ENCODE data around the gene GMEB2.

The GMEB2 gene

DNA sequence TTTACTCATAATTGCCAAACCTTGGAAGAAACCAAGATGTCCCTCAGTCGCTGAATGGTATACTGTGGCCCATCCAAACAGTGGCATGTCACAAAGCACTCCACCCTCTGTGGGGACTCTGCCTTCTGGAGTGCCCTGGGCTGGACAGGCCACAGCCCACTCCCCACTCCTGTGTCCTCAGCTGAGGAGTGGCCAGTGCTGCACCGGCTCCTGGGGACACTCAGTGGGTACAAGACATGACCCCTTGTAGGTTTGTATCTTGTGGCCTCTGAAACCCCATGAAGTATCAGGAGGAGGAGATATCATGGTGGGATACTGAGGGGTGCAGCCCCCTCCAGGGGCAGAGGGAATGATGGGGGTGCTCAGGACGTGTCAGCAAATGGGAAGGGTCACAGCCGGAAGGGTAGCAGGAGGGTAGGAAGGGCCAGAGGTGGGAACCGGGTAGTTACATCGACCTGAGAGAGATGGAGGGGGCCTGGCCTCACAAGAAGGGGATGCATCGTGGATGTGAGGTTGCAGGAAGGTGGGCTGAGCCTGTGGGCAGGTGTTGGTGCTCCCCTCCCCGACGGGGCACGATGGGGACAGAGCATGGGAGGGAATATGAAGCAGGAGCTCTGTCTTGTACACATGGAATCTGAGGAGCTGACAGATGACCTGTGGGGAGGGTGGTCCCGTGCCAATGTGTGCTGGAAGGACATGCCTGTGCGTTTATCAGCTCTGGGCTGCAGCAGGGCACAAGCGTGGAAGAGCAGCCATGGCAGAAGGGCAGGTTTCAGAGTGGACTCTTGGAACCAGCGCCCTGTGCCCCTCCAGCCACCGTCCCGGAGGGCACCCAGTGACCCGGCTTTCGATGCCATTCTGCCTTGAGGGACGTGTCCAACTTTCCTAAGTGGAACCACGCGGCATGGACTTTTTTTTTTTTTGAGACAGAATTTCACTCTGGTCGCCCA lies 41.0 kb downstream of the GMEB2 start:
- no peaks in the 10 kb centered on the region for H3K27me3 ChIP-seq (ENCODE audit: control insufficient read depth in 3 of 3, insufficient read depth in 3 of 3, low read depth in 1 of 3, low read length in 3 of 3)
- no peak overlapping the region for H3K14ac ChIP-seq (ENCODE audit: low read length)
- no peak overlapping the region for H2AK5ac ChIP-seq (ENCODE audit: low read depth, low read length)
- H3K4ac ChIP-seq (ENCODE audit: low read length) = no peak overlapping the region
- H3K18ac ChIP-seq (ENCODE audit: low read length) = no peak overlapping the region
- no peak overlapping the region for H4K91ac ChIP-seq (ENCODE audit: low read depth, low read length, poor library complexity)
- no peak overlapping the region for H2AFZ ChIP-seq (ENCODE audit: low read length)
- H2BK12ac ChIP-seq (ENCODE audit: low read length) = no peak overlapping the region
- H3K79me1 ChIP-seq (ENCODE audit: low read depth, low read length) = peaks cover 2% of the 10 kb centered on the region
- H3K4me3 ChIP-seq (ENCODE audit: low read length in 2 of 2) = no peak overlapping the region
- H3K9ac ChIP-seq (ENCODE audit: low read depth, low read length, poor library complexity) = no peak overlapping the region
- DNase-seq (ENCODE audit: low spot score) = no peak
- peaks cover 0 to 7% of the 10 kb centered on the region in 2 donors for H3K4me1 ChIP-seq (ENCODE audit: control insufficient read depth in 2 of 2, insufficient read depth in 1 of 2, low read depth in 1 of 2, low read length in 2 of 2)
- H2BK5ac ChIP-seq (ENCODE audit: low read length) = no peak overlapping the region
- H3K23ac ChIP-seq (ENCODE audit: low read depth, low read length, poor library complexity) = peak overlapping the region; percentile 52
- H3K36me3 ChIP-seq (replicated peaks in 1 of 2; ENCODE audit: control insufficient read depth in 2 of 2, insufficient read depth in 2 of 2, low read length in 2 of 2) = peaks cover 11 to 32% of the 10 kb centered on the region in 2 donors
- WGBS, 2 donors (ENCODE audit: extremely low coverage in 2 of 2, insufficient read length in 2 of 2, insufficient replicate concordance in 1 of 2) = no CpG with 5 or more reads among the region's 22 CpGs
- no peak overlapping the region for H4K8ac ChIP-seq (ENCODE audit: low read depth, low read length)
- H2BK120ac ChIP-seq (ENCODE audit: low read depth, low read length) = no peak overlapping the region
- no peak overlapping the region for H2BK15ac ChIP-seq (ENCODE audit: low read length)
- no peak overlapping the region for H3K4me2 ChIP-seq (ENCODE audit: insufficient read depth, low read length, poor library complexity, severe bottlenecking)
- H3K27ac ChIP-seq (replicated peaks; ENCODE audit: low read length) = no peak overlapping the region
- no peaks in the 10 kb centered on the region for H3K9me3 ChIP-seq (replicated peaks in 1 of 2; ENCODE audit: control insufficient read depth in 2 of 2, insufficient read depth in 1 of 2, low read depth in 1 of 2, low read length in 2 of 2)

DNA sequence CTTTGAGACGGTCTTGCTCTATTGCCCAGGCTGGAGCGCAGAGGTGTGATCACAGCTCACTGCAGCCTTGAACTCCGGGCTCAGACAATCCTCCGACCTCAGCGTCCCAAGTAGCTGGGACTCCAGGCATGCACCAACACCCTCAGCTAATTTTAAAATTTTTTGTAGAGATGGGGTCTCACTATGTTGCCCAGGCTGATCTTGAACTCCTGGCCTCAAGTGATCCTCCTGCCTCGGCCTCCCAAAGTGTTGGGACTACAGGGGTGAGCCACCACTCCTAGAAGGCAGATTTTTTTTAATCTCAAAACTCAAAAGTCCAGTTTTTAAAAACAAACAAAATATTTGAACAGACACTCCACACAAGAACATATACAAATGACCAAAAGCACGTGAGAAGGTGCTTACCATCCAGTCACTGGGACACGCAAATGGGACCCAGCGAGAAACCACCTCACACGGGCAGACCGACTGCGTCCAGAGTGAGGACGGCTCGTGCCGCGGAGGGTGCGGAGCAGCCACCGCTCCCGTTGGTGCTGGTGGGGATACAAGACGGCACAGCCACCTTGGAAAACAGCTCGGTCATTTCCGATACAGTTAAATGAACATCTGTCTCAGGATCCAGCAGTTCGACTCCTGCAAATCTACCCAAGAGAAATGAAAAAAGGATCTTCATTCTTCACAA lies 44.4 kb downstream of the GMEB2 start:
- H2BK12ac ChIP-seq (ENCODE audit: low read length) = no peak overlapping the region
- H2BK5ac ChIP-seq (ENCODE audit: low read length) = no peak overlapping the region
- peaks cover 0 to 3% of the 10 kb centered on the region in 2 donors for H3K4me1 ChIP-seq (ENCODE audit: control insufficient read depth in 2 of 2, insufficient read depth in 1 of 2, low read depth in 1 of 2, low read length in 2 of 2)
- no peak overlapping the region for H3K23ac ChIP-seq (ENCODE audit: low read depth, low read length, poor library complexity)
- no peak overlapping the region for H3K9ac ChIP-seq (ENCODE audit: low read depth, low read length, poor library complexity)
- DNase-seq (ENCODE audit: low spot score) = no peak
- H3K27ac ChIP-seq (replicated peaks; ENCODE audit: low read length) = no peak overlapping the region
- no CpG with 5 or more reads among the region's 23 CpGs for WGBS, 2 donors (ENCODE audit: extremely low coverage in 2 of 2, insufficient read length in 2 of 2, insufficient replicate concordance in 1 of 2)
- peaks cover 0 to 7% of the 10 kb centered on the region in 2 donors for H3K36me3 ChIP-seq (replicated peaks in 1 of 2; ENCODE audit: control insufficient read depth in 2 of 2, insufficient read depth in 2 of 2, low read length in 2 of 2)
- H3K4ac ChIP-seq (ENCODE audit: low read length) = no peak overlapping the region
- no peak overlapping the region for H4K8ac ChIP-seq (ENCODE audit: low read depth, low read length)
- H3K18ac ChIP-seq (ENCODE audit: low read length) = no peak overlapping the region
- H4K91ac ChIP-seq (ENCODE audit: low read depth, low read length, poor library complexity) = no peak overlapping the region
- H2BK15ac ChIP-seq (ENCODE audit: low read length) = no peak overlapping the region
- H2AK5ac ChIP-seq (ENCODE audit: low read depth, low read length) = no peak overlapping the region
- no peaks in the 10 kb centered on the region for H3K79me1 ChIP-seq (ENCODE audit: low read depth, low read length)
- H3K14ac ChIP-seq (ENCODE audit: low read length) = peak overlapping the region; percentile 10
- no peak overlapping the region for H3K4me3 ChIP-seq (ENCODE audit: low read length in 2 of 2)
- peak overlapping the region; percentile 80 for H2AFZ ChIP-seq (ENCODE audit: low read length)
- H3K9me3 ChIP-seq (replicated peaks in 1 of 2; ENCODE audit: control insufficient read depth in 2 of 2, insufficient read depth in 1 of 2, low read depth in 1 of 2, low read length in 2 of 2) = no peaks in the 10 kb centered on the region
- no peak overlapping the region for H3K4me2 ChIP-seq (ENCODE audit: insufficient read depth, low read length, poor library complexity, severe bottlenecking)
- no peak overlapping the region for H2BK120ac ChIP-seq (ENCODE audit: low read depth, low read length)
- no peaks in the 10 kb centered on the region for H3K27me3 ChIP-seq (ENCODE audit: control insufficient read depth in 3 of 3, insufficient read depth in 3 of 3, low read depth in 1 of 3, low read length in 3 of 3)

DNA sequence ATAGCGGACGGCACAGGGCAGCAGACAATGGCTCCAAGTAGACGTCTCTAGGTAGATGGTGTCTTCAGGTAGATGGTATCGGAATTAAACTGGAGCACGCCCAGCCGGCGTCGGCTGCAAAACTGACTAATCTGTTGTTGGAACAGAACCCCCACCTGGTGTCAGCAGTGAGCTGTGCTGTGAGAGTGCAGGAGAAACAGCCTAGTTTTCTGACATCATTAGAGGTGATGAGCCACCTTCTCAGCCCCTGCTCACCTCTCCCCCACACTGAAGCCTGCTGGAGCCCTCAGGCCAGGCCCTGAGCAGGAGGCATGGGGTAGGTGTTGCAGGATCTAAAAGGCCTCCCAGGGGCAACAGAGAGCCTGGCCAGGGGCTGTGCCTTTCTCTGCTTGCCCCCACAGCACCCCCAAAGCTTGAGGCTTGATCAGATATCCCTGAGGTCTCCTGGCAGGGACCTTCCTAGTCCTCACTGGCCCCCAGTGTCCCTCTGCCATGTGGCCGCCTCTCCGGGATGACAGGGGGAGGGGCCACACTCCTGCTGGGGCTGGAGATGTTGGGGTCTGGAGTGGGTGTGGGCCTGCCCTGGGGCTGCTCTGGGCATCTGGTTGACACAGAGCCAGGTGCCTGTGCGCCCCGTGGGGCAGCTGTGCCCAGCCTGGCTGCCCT lies 46.0 kb downstream of the GMEB2 start:
- Histone ChIP-seq H2AFZ (ENCODE audit: low read length) (peak overlapping the region; percentile 29), H2BK5ac (ENCODE audit: low read length) (no peak overlapping the region), H3K9ac (ENCODE audit: low read depth, low read length, poor library complexity) (peak overlapping the region; percentile 30), H3K27me3 (ENCODE audit: control insufficient read depth in 3 of 3, insufficient read depth in 3 of 3, low read depth in 1 of 3, low read length in 3 of 3) (no peaks in the 10 kb centered on the region), H2BK12ac (ENCODE audit: low read length) (no peak overlapping the region), H2BK120ac (ENCODE audit: low read depth, low read length) (no peak overlapping the region), H3K4ac (ENCODE audit: low read length) (no peak overlapping the region), H3K4me3 (ENCODE audit: low read length in 2 of 2) (no peak overlapping the region), H3K18ac (ENCODE audit: low read length) (peak overlapping the region; percentile 67), H3K27ac (replicated peaks; ENCODE audit: low read length) (no peak overlapping the region), H3K14ac (ENCODE audit: low read length) (no peak overlapping the region), H2AK5ac (ENCODE audit: low read depth, low read length) (peak overlapping the region; percentile 44), H4K91ac (ENCODE audit: low read depth, low read length, poor library complexity) (no peak overlapping the region), H3K4me1 (ENCODE audit: control insufficient read depth in 2 of 2, insufficient read depth in 1 of 2, low read depth in 1 of 2, low read length in 2 of 2) (peaks cover 0 to 3% of the 10 kb centered on the region in 2 donors), H3K79me1 (ENCODE audit: low read depth, low read length) (no peaks in the 10 kb centered on the region), H3K4me2 (ENCODE audit: insufficient read depth, low read length, poor library complexity, severe bottlenecking) (no peak overlapping the region), H3K9me3 (replicated peaks in 1 of 2; ENCODE audit: control insufficient read depth in 2 of 2, insufficient read depth in 1 of 2, low read depth in 1 of 2, low read length in 2 of 2) (no peaks in the 10 kb centered on the region), H2BK15ac (ENCODE audit: low read length) (no peak overlapping the region), H4K8ac (ENCODE audit: low read depth, low read length) (no peak overlapping the region), H3K23ac (ENCODE audit: low read depth, low read length, poor library complexity) (no peak overlapping the region), H3K36me3 (replicated peaks in 1 of 2; ENCODE audit: control insufficient read depth in 2 of 2, insufficient read depth in 2 of 2, low read length in 2 of 2) (no peaks in the 10 kb centered on the region)
- DNase-seq (ENCODE audit: low spot score) = no peak
- WGBS, 2 donors (ENCODE audit: extremely low coverage in 2 of 2, insufficient read length in 2 of 2, insufficient replicate concordance in 1 of 2) = no CpG with 5 or more reads among the region's 12 CpGs

All from neuronal stem cell (in vitro differentiated cells).